Adrenal gland (tissue), 5 donors: ENCODE results near the gene CNNM2.

Source experiments
- CTCF ChIP-seq, 6 experiments: fragments of 450-650 bp in 4 of 6; fragments of 200-600 bp in 2 of 6; sonication (generic) in 1 of 6; IDR thresholded peaks; 1 replicate in 5 of 6; 2 replicates in 1 of 6; pipeline versions ENCODE4 v1.5.1 to v1.8.0; 2016 to 2021; ENCODE audit warnings: antibody characterized with exemption in 6 of 6, mild to moderate bottlenecking in 2 of 6, moderate library complexity in 1 of 6
- POLR2A ChIP-seq, 2 donors: fragments of 450-650 bp; IDR thresholded peaks; one replicate each; pipeline ENCODE4 v1.6.1; 2017; ENCODE audit warnings: antibody characterized with exemption in 2 of 2, mild to moderate bottlenecking in 2 of 2, moderate library complexity in 1 of 2
- donor health status: DM: no; HTN: no; CAD: no.

- TF ChIP-seq CTCF (IDR thresholded peaks at IDR 0.05) (no peak), POLR2A (IDR thresholded peaks at IDR 0.05) (no peak)
These were observed 52.7 kb downstream of the CNNM2 start for GRCh38 chr10:102970562-102971340.
